GM03348 (cell line): ENCODE measurements around the gene TYW1B.
"Not testable (repeated sequence)": the region's sequence is repeated elsewhere in the genome, so short reads cannot be mapped to it uniquely, and the experiment has no call there.

Source experiments
- DNase-seq: peaks from one replicate; pipeline ENCODE4 v3.0.0; 2012; ENCODE audit warnings: low spot score

TYW1B gene

GRCh38 chr7:72696643-72697042 is 131.4 kb downstream of the TYW1B start:
- DNase-seq: not testable (repeated sequence)

GRCh38 chr7:72695482-72695881 is 132.5 kb downstream of the TYW1B start:
- DNase-seq: not testable (repeated sequence)

GRCh38 chr7:72691442-72691841 is 136.6 kb downstream of the TYW1B start:
- DNase-seq: not testable (repeated sequence)

GRCh38 chr7:72690177-72690576 is 137.8 kb downstream of the TYW1B start:
- not testable (repeated sequence) for DNase-seq

GRCh38 chr7:72689344-72689743 is 138.7 kb downstream of the TYW1B start:
- not testable (repeated sequence) for DNase-seq

GRCh38 chr7:72681211-72681610 is 146.8 kb downstream of the TYW1B start:
- not testable (repeated sequence) for DNase-seq

- DNase-seq: not testable (repeated sequence)
Measured at GRCh38 chr7:72676880-72677279, 151.1 kb downstream of the TYW1B start.

GRCh38 chr7:72676086-72676690 is 151.8 kb downstream of the TYW1B start:
- peak; percentile 4 for DNase-seq

- DNase-seq: not testable (repeated sequence)
Measured at GRCh38 chr7:72675686-72676085, 152.3 kb downstream of the TYW1B start.

- no peak for DNase-seq
Measured at GRCh38 chr7:72674394-72674793, 153.6 kb downstream of the TYW1B start.

GRCh38 chr7:72670850-72671249 is 157.2 kb downstream of the TYW1B start:
- not testable (repeated sequence) for DNase-seq

GRCh38 chr7:72668435-72668834 is 159.6 kb downstream of the TYW1B start:
- DNase-seq: not testable (repeated sequence)

- not testable (repeated sequence) for DNase-seq
Measured at GRCh38 chr7:72667049-72667448, 161.0 kb downstream of the TYW1B start.

- DNase-seq: not testable (repeated sequence)
Measured at GRCh38 chr7:72648574-72648973, 179.4 kb downstream of the TYW1B start.

- not testable (repeated sequence) for DNase-seq
Measured at GRCh38 chr7:72643708-72644107, 184.3 kb downstream of the TYW1B start.

GRCh38 chr7:72641485-72642248 is 186.3 kb downstream of the TYW1B start:
- DNase-seq: not testable (repeated sequence)

GRCh38 chr7:72640740-72641139 is 187.3 kb downstream of the TYW1B start:
- not testable (repeated sequence) for DNase-seq

GRCh38 chr7:72635273-72635908 is 192.6 kb downstream of the TYW1B start:
- not testable (repeated sequence) for DNase-seq

- DNase-seq: not testable (repeated sequence)
Measured at GRCh38 chr7:72632765-72633292, 195.2 kb downstream of the TYW1B start.

GRCh38 chr7:72628375-72628774 is 199.6 kb downstream of the TYW1B start:
- not testable (repeated sequence) for DNase-seq

- not testable (repeated sequence) for DNase-seq
Measured at GRCh38 chr7:72626428-72627011, 201.5 kb downstream of the TYW1B start.
